Hepatocyte (in vitro differentiated cells): ENCODE measurements around the gene SUGCT. TPM values are rescaled to one million over a fixed set of nuclear protein-coding genes. Genes with fewer than 3 reads are reported as not detected.

ENCODE experiments used
- DNase-seq: peaks from one replicate; pipeline ENCODE4 v3.0.0-alpha.2; 2016; ENCODE audit warnings: low spot score
- H2AFZ ChIP-seq: fragments of 200-600 bp; sonication (generic); 2 replicates; pipeline ENCODE4 v1.6.0; 2016; ENCODE audit warnings: antibody characterized with exemption, mild to moderate bottlenecking
- H3K27ac ChIP-seq: fragments of 200-600 bp; sonication (generic); 2 replicates; pipeline ENCODE4 v1.5.1; 2016; ENCODE audit warnings: mild to moderate bottlenecking
- H3K27me3 ChIP-seq: fragments of 200-600 bp; sonication (generic); 2 replicates; pipeline ENCODE4 v1.6.1; 2016
- H3K36me3 ChIP-seq: fragments of 200-600 bp; sonication (generic); replicated peaks from 2 replicates; pipeline ENCODE4 v1.5.1; 2016; ENCODE audit warnings: low read depth; ENCODE audit not compliant: insufficient read depth
- H3K4me1 ChIP-seq: fragments of 200-600 bp; sonication (generic); 2 replicates; pipeline ENCODE4 v1.5.1; 2016; ENCODE audit warnings: mild to moderate bottlenecking, moderate library complexity; ENCODE audit not compliant: insufficient read depth
- H3K4me2 ChIP-seq: fragments of 200-600 bp; sonication (generic); 2 replicates; pipeline ENCODE4 v1.6.0; 2016
- H3K4me3 ChIP-seq: fragments of 200-600 bp; sonication (generic); 2 replicates; pipeline ENCODE4 v1.5.1; 2016; ENCODE audit warnings: mild to moderate bottlenecking
- H3K79me2 ChIP-seq: fragments of 200-600 bp; sonication (generic); 2 replicates; pipeline ENCODE4 v1.6.0; 2017; ENCODE audit warnings: mild to moderate bottlenecking
- H3K9me2 ChIP-seq: fragments of 200-600 bp; sonication (generic); replicated peaks from 2 replicates; pipeline ENCODE4 v1.6.0; 2017; ENCODE audit warnings: mild to moderate bottlenecking; ENCODE audit not compliant: insufficient read depth
- H3K9me3 ChIP-seq: fragments of 200-600 bp; sonication (generic); 2 replicates; pipeline ENCODE4 v1.5.1; 2016; ENCODE audit warnings: low read depth, mild to moderate bottlenecking
- H4K20me1 ChIP-seq: fragments of 200-600 bp; sonication (generic); 2 replicates; pipeline ENCODE4 v1.6.0; 2016; ENCODE audit warnings: mild to moderate bottlenecking; ENCODE audit not compliant: insufficient read depth, poor library complexity, severe bottlenecking
- EZH2 ChIP-seq: fragments of 200-600 bp; sonication (generic); IDR thresholded peaks from 2 replicates; pipeline ENCODE4 v1.6.1; 2016; ENCODE audit warnings: antibody characterized with exemption, mild to moderate bottlenecking, borderline replicate concordance
- EZH2phosphoT487 ChIP-seq: fragments of 200-600 bp; sonication (generic); IDR thresholded peaks from one replicate; pipeline ENCODE4 v1.6.1; 2018; ENCODE audit warnings: antibody characterized with exemption, mild to moderate bottlenecking, low read depth, moderate library complexity; ENCODE audit not compliant: unreplicated experiment, severe bottlenecking
- WGBS: methylation state at CpG from one replicate; pipeline ENCODE4 v1.1.6; 2016; ENCODE audit warnings: low lambda C conversion rate; ENCODE audit errors: missing lambda C conversion rate; 5-methylcytosine and 5-hydroxymethylcytosine counted together
- polyA plus RNA-seq: library from polyadenylated mRNA; unstranded; fragments of >200 nt; fragmentation: Nextera tagmentation; extraction: Ambion mirVana; gene quantifications from 2 replicates; pipeline ENCODE4 v1.2.1, GENCODE V29; 2016
- total RNA-seq: library from RNA; depleted of rRNA; stranded (reverse); fragments of >200 nt; gene quantifications from 2 replicates; pipeline ENCODE4 v1.2.3, GENCODE V29; 2014
- TF ChIP-seq, protein P1 (sequence below): fragments of 200-600 bp; sonication (generic); IDR thresholded peaks from 2 replicates; pipeline ENCODE4 v1.5.1; 2016; ENCODE audit warnings: antibody characterized with exemption, mild to moderate bottlenecking; ENCODE audit not compliant: poor library complexity

SUGCT gene
- total and polyA plus RNA-seq, 2 experiments from 2014 or later = 5.1 to 12.0 TPM

DNA sequence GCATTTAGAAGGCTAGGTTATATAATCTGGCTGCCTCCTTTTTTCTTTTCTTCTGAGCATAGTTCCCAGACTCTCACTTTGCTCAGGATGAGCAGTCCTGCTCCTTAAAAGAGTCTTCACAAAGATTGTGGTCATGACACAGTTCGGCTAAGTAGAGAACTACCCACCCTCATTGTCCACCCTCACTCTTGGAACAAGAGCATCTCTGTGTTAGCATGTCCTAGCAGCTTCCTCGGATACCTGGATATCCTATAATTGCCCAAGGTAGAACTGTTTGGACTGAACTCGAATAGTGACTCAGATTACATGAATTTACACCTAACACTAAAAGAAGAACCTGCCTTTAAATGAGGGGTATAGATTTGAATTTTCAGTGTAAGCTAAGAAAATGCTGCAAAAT, 572.0 kb downstream of the SUGCT start:
- WGBS = 88% methylated on average over 3 of the region's 3 CpGs
- H3K27ac ChIP-seq = no peak overlapping the region
- no peak for TF ChIP-seq EZH2phosphoT487
- TF ChIP-seq, protein P1, sequence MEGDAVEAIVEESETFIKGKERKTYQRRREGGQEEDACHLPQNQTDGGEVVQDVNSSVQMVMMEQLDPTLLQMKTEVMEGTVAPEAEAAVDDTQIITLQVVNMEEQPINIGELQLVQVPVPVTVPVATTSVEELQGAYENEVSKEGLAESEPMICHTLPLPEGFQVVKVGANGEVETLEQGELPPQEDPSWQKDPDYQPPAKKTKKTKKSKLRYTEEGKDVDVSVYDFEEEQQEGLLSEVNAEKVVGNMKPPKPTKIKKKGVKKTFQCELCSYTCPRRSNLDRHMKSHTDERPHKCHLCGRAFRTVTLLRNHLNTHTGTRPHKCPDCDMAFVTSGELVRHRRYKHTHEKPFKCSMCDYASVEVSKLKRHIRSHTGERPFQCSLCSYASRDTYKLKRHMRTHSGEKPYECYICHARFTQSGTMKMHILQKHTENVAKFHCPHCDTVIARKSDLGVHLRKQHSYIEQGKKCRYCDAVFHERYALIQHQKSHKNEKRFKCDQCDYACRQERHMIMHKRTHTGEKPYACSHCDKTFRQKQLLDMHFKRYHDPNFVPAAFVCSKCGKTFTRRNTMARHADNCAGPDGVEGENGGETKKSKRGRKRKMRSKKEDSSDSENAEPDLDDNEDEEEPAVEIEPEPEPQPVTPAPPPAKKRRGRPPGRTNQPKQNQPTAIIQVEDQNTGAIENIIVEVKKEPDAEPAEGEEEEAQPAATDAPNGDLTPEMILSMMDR = no peak
- no peak for TF ChIP-seq EZH2

DNA sequence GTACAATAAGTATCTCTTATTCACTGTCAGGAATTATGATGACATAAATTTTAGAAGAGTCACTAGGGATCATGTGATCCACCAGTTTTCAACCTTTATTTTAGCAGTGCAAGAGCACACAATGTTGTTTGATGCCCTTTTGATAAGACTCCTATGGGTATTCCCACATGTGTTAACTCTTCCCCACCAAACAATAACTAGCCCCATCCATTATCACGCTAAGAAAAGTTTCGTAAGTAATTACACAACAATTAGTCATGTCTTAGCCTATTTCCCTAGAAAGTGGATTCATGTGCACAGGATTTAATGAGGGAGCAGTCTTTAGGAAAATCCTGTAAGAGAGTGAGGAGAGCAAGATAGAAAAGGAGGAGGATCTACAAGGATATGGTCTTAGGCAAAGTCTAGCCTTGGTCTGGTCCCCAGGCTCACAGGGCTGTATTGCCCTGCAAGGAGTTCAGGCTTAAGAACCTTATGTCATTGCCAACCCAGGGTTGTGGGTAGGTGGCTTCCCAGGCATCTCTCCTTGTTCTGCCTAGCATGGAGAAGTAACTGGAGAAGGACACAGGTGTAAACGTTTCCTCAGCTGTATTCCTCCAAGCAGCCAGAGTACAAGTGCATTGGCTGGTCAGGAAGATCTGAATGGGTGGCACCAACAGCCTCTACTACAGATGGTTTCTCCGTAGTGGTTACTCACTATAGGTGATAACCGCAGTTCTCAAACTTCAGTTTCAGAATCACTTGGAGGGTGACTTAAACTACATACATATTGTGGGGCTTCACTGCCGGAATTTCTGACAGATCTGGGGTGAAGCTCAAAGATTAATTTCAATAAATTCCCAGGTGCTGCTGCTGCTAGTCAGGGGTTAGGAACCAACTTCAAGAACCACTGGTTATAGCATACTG, 574.5 kb downstream of the SUGCT start:
- no peak overlapping the region for H3K4me2 ChIP-seq
- H3K9me2 ChIP-seq = no peaks in the 10 kb centered on the region
- no peak for DNase-seq
- TF ChIP-seq, protein P1 = no peak
- TF ChIP-seq EZH2phosphoT487 (no peak), EZH2 (no peak)
- H3K4me3 ChIP-seq = no peak overlapping the region
- H3K79me2 ChIP-seq = no peaks in the 10 kb centered on the region
- no peaks in the 10 kb centered on the region for H4K20me1 ChIP-seq
- no peaks in the 10 kb centered on the region for H3K27me3 ChIP-seq
- no peak overlapping the region for H3K27ac ChIP-seq
- no peaks in the 10 kb centered on the region for H3K36me3 ChIP-seq
- H2AFZ ChIP-seq = no peak overlapping the region
- no peaks in the 10 kb centered on the region for H3K4me1 ChIP-seq
- 88% methylated on average over 6 of the region's 6 CpGs for WGBS
- H3K9me3 ChIP-seq = no peaks in the 10 kb centered on the region

More for the DNA sequence above, 572.0 kb downstream of the SUGCT start:
- H3K27me3 ChIP-seq = no peaks in the 10 kb centered on the region
- no peak overlapping the region for H2AFZ ChIP-seq
- H3K79me2 ChIP-seq = no peaks in the 10 kb centered on the region
- no peaks in the 10 kb centered on the region for H3K9me2 ChIP-seq
- no peaks in the 10 kb centered on the region for H3K9me3 ChIP-seq
- H3K4me1 ChIP-seq = no peaks in the 10 kb centered on the region
- H3K4me3 ChIP-seq = no peak overlapping the region
- no peak for DNase-seq
- H3K4me2 ChIP-seq = no peak overlapping the region
- no peaks in the 10 kb centered on the region for H4K20me1 ChIP-seq
- H3K36me3 ChIP-seq = no peaks in the 10 kb centered on the region

DNA sequence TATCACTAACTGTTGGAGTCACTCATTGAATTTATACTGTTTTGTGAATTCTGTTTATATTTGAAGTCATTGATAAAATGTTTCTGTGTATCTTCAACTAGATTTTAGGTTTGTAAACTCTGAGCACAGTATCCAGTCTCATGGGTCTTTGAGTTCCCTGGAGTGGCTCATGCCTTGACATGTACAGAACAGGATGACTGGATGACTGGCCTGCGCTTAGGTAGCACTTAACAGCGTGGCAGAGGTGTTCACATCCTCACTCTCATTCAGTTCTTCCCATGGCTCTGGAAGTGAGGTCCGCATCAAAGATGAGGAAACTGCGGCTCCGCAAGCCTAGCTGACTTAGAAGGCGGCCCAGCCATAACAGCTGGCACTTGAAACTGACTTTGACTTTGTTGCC, 576.9 kb downstream of the SUGCT start:
- Histone ChIP-seq H4K20me1 (no peaks in the 10 kb centered on the region), H2AFZ (no peak overlapping the region)

More for the DNA sequence above, 576.9 kb downstream of the SUGCT start:
- 98% methylated on average over 6 of the region's 6 CpGs for WGBS
- H3K9me3 ChIP-seq = no peaks in the 10 kb centered on the region
- no peak for DNase-seq
- no peak overlapping the region for H3K4me2 ChIP-seq
- no peaks in the 10 kb centered on the region for H3K36me3 ChIP-seq
- H3K9me2 ChIP-seq = no peaks in the 10 kb centered on the region
- TF ChIP-seq EZH2 (no peak), EZH2phosphoT487 (no peak)
- TF ChIP-seq, protein P1 = no peak
- no peaks in the 10 kb centered on the region for H3K27me3 ChIP-seq
- H3K4me1 ChIP-seq = peaks cover 12% of the 10 kb centered on the region
- H3K27ac ChIP-seq = no peak overlapping the region
- H3K4me3 ChIP-seq = no peak overlapping the region
- H3K79me2 ChIP-seq = no peaks in the 10 kb centered on the region
